ENCODE results near the gene KCNJ16. TPM values are rescaled to one million over a fixed set of nuclear protein-coding genes. Genes with fewer than 3 reads are reported as not detected.

KCNJ16 gene
- total and polyA plus RNA-seq, 9 of the 15 experiments (the other 6 are each of a cell fraction or from before 2014, with no cell fraction given): 0.01 to 0.75 (median 0.07) TPM; not detected in 4

DNA sequence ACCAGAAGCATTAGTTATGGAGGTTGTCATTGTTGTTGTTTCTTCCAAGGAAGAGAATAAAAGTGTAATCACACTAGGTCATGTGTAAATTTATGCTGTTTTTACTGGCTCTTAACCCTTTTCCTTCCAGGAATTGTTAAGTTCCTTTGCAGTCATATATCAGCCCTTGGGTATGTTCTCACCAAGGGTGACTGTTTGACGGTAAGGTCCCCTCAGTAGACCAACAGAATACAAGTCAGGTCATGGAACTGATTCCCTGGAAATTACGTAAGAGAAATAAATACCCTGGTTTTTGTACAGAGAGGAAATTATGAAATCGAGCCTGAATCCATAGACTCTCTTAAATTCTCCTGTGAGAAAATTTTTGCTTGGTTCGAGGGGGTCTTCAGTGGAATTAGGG is 83.2 kb downstream of the KCNJ16 start:
- no peaks in the 10 kb centered on the region for H3K9me1 ChIP-seq (ENCODE audit: control insufficient read depth, insufficient read depth, low read length)
- H3K27ac ChIP-seq (ENCODE audit: extremely low read depth, low read depth, low read length): no peak overlapping the region
- in situ Hi-C loops (cut with MboI): no loop called here
- TF ChIP-seq, protein P1, sequence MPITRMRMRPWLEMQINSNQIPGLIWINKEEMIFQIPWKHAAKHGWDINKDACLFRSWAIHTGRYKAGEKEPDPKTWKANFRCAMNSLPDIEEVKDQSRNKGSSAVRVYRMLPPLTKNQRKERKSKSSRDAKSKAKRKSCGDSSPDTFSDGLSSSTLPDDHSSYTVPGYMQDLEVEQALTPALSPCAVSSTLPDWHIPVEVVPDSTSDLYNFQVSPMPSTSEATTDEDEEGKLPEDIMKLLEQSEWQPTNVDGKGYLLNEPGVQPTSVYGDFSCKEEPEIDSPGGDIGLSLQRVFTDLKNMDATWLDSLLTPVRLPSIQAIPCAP (CRISPR knock-in tag; IDR thresholded peaks at IDR 0.05; ENCODE audit: borderline replicate concordance): no peak
- TF ChIP-seq ZNF347 (CRISPR knock-in tag; IDR thresholded peaks at IDR 0.05; ENCODE audit: low read depth) (no peak), ATF1 (CRISPR knock-in tag; IDR thresholded peaks at IDR 0.05) (no peak), ATF1 (tag; IDR thresholded peaks at IDR 0.05) (no peak), ZNF584 (CRISPR knock-in tag; IDR thresholded peaks at IDR 0.05; ENCODE audit: low read depth) (no peak), PURB (CRISPR knock-in tag; IDR thresholded peaks at IDR 0.05; ENCODE audit: low read depth) (no peak)
- TF ChIP-seq, protein P2, sequence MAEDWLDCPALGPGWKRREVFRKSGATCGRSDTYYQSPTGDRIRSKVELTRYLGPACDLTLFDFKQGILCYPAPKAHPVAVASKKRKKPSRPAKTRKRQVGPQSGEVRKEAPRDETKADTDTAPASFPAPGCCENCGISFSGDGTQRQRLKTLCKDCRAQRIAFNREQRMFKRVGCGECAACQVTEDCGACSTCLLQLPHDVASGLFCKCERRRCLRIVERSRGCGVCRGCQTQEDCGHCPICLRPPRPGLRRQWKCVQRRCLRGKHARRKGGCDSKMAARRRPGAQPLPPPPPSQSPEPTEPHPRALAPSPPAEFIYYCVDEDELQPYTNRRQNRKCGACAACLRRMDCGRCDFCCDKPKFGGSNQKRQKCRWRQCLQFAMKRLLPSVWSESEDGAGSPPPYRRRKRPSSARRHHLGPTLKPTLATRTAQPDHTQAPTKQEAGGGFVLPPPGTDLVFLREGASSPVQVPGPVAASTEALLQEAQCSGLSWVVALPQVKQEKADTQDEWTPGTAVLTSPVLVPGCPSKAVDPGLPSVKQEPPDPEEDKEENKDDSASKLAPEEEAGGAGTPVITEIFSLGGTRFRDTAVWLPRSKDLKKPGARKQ (CRISPR knock-in tag; IDR thresholded peaks at IDR 0.05): no peak
- TF ChIP-seq, protein P3, sequence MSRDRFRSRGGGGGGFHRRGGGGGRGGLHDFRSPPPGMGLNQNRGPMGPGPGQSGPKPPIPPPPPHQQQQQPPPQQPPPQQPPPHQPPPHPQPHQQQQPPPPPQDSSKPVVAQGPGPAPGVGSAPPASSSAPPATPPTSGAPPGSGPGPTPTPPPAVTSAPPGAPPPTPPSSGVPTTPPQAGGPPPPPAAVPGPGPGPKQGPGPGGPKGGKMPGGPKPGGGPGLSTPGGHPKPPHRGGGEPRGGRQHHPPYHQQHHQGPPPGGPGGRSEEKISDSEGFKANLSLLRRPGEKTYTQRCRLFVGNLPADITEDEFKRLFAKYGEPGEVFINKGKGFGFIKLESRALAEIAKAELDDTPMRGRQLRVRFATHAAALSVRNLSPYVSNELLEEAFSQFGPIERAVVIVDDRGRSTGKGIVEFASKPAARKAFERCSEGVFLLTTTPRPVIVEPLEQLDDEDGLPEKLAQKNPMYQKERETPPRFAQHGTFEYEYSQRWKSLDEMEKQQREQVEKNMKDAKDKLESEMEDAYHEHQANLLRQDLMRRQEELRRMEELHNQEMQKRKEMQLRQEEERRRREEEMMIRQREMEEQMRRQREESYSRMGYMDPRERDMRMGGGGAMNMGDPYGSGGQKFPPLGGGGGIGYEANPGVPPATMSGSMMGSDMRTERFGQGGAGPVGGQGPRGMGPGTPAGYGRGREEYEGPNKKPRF (IDR thresholded peaks at IDR 0.05; ENCODE audit: low read depth, low read length): no peak
- TF ChIP-seq, protein P4, sequence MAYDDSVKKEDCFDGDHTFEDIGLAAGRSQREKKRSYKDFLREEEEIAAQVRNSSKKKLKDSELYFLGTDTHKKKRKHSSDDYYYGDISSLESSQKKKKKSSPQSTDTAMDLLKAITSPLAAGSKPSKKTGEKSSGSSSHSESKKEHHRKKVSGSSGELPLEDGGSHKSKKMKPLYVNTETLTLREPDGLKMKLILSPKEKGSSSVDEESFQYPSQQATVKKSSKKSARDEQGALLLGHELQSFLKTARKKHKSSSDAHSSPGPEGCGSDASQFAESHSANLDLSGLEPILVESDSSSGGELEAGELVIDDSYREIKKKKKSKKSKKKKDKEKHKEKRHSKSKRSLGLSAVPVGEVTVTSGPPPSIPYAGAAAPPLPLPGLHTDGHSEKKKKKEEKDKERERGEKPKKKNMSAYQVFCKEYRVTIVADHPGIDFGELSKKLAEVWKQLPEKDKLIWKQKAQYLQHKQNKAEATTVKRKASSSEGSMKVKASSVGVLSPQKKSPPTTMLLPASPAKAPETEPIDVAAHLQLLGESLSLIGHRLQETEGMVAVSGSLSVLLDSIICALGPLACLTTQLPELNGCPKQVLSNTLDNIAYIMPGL (CRISPR knock-in tag; IDR thresholded peaks at IDR 0.05): no peak
- no peak overlapping the region for H2AFZ ChIP-seq (ENCODE audit: low read depth, low read length)
- no peak overlapping the region for H3K9ac ChIP-seq (ENCODE audit: insufficient read depth in 1 of 2, low read depth in 2 of 2, low read length in 2 of 2)
- no peak overlapping the region for H3K4me2 ChIP-seq (ENCODE audit: insufficient read depth, low read length)
- H3K4me3 ChIP-seq: no peak overlapping the region
- no peaks in the 10 kb centered on the region for H3K36me3 ChIP-seq (ENCODE audit: control insufficient read depth, insufficient read depth, low read length)
- CTCF ChIA-PET (ENCODE audit: low intra/inter-chr PET ratio): no interaction called here
- WGBS (ENCODE audit: insufficient coverage, low coverage, missing lambda C conversion rate): 2% methylated on average over 4 of the region's 4 CpGs
- POLR2A ChIA-PET: no interaction called here
- H3K9me3 ChIP-seq (replicated peaks; ENCODE audit: control insufficient read depth, insufficient read depth, low read depth, low read length): no peaks in the 10 kb centered on the region
- FAIRE-seq (no peak), ATAC-seq (no peak), DNase-seq (ENCODE audit: extremely low read depth in 1 of 4, low spot score in 3 of 4) (no peak)
- H3K27me3 ChIP-seq (ENCODE audit: control insufficient read depth in 2 of 2, insufficient read depth in 2 of 2, low read length in 2 of 2): no peaks in the 10 kb centered on the region
- no peaks in the 10 kb centered on the region for H3K79me2 ChIP-seq (ENCODE audit: control insufficient read depth, insufficient read depth, low read length)
- no TSS peak for BruUV-seq (replicated peaks)
- intact Hi-C loops (cut with micrococcal nuclease): no loop called here
- no peaks in the 10 kb centered on the region for H4K20me1 ChIP-seq (replicated peaks; ENCODE audit: control insufficient read depth, insufficient read depth, low read length)
- H3K4me1 ChIP-seq (replicated peaks in 1 of 2; ENCODE audit: control insufficient read depth in 2 of 2, insufficient read depth in 2 of 2, low read length in 2 of 2): no peaks in the 10 kb centered on the region
